ENCODE measurements around the gene CECR2. TPM values are rescaled to one million over a fixed set of nuclear protein-coding genes. Genes with fewer than 3 reads are reported as not detected.

Gene CECR2
- total RNA-seq, 2 donors from 2014 or later = 0.30 to 0.40 TPM

- H3K27ac ChIP-seq = no peak overlapping the region
- peaks cover 48% of the 10 kb centered on the region for H3K27me3 ChIP-seq
- intact Hi-C loops (cut with DNase I) = no loop called here
- TF ChIP-seq CTCF (IDR thresholded peaks at IDR 0.05) = no peak
- no peak overlapping the region for H3K9ac ChIP-seq (ENCODE audit: low read depth in 2 of 2, low read length in 2 of 2)
- H3K4me1 ChIP-seq = peaks cover 3% of the 10 kb centered on the region
- DNase-seq = no peak
- no peaks in the 10 kb centered on the region for H3K9me3 ChIP-seq
- H3K4me3 ChIP-seq = no peak overlapping the region
- no peaks in the 10 kb centered on the region for H3K36me3 ChIP-seq
Measured at GRCh38 chr22:17366329-17366728, 2.9 kb upstream of the CECR2 start.

- no peaks in the 10 kb centered on the region for H3K36me3 ChIP-seq
- H3K4me3 ChIP-seq = no peak overlapping the region
- H3K9ac ChIP-seq (ENCODE audit: low read depth in 2 of 2, low read length in 2 of 2) = no peak overlapping the region
- H3K9me3 ChIP-seq = no peaks in the 10 kb centered on the region
- no peak overlapping the region for H3K27ac ChIP-seq
- peaks cover 53% of the 10 kb centered on the region for H3K27me3 ChIP-seq
- peaks cover 3% of the 10 kb centered on the region for H3K4me1 ChIP-seq
- DNase-seq = peak; percentile 31
- TF ChIP-seq CTCF (IDR thresholded peaks at IDR 0.05) = no peak
- intact Hi-C loops (cut with DNase I) = no loop called here
Measured at GRCh38 chr22:17366830-17367229, 2.4 kb upstream of the CECR2 start.

GRCh38 chr22:17368144-17368543 lies 1.1 kb upstream of the CECR2 start:
- peaks cover 65% of the 10 kb centered on the region for H3K27me3 ChIP-seq
- intact Hi-C loops (cut with DNase I) = no loop called here
- H3K9ac ChIP-seq (ENCODE audit: low read depth in 2 of 2, low read length in 2 of 2) = no peak overlapping the region
- H3K9me3 ChIP-seq = no peaks in the 10 kb centered on the region
- H3K36me3 ChIP-seq = no peaks in the 10 kb centered on the region
- no peak overlapping the region for H3K27ac ChIP-seq
- peaks cover 3% of the 10 kb centered on the region for H3K4me1 ChIP-seq
- no peak for TF ChIP-seq CTCF (IDR thresholded peaks at IDR 0.05)
- no peak for DNase-seq
- H3K4me3 ChIP-seq = no peak overlapping the region

- H3K9ac ChIP-seq (ENCODE audit: low read depth in 2 of 2, low read length in 2 of 2) = no peak overlapping the region
- no peaks in the 10 kb centered on the region for H3K36me3 ChIP-seq
- TF ChIP-seq CTCF (IDR thresholded peaks at IDR 0.05) = no peak
- H3K27ac ChIP-seq = no peak overlapping the region
- intact Hi-C loops (cut with DNase I) = no loop called here
- peaks cover 65% of the 10 kb centered on the region for H3K27me3 ChIP-seq
- H3K4me3 ChIP-seq = peak overlapping the region; percentile 29
- peak; percentile 25 for DNase-seq
- no peaks in the 10 kb centered on the region for H3K9me3 ChIP-seq
- H3K4me1 ChIP-seq = peaks cover 3% of the 10 kb centered on the region
Measured at GRCh38 chr22:17368554-17369438, 464 bp upstream of the CECR2 start.

- Histone ChIP-seq H3K9ac (ENCODE audit: low read depth in 2 of 2, low read length in 2 of 2) (no peak overlapping the region), H3K9me3 (no peaks in the 10 kb centered on the region)
- TF ChIP-seq CTCF (IDR thresholded peaks at IDR 0.05) = no peak
Measured at GRCh38 chr22:17370026-17370765, 936 bp downstream of the CECR2 start.

More at GRCh38 chr22:17370026-17370765, 936 bp downstream of the CECR2 start:
- DNase-seq = no peak
- Histone ChIP-seq H3K27ac (no peak overlapping the region), H3K4me3 (peak overlapping the region; percentile 42), H3K36me3 (no peaks in the 10 kb centered on the region), H3K27me3 (peaks cover 65% of the 10 kb centered on the region), H3K4me1 (peaks cover 3% of the 10 kb centered on the region)
- intact Hi-C loops (cut with DNase I) = no loop called here
